Measurements from ENCODE around the gene BCL6B. TPM values are rescaled to one million over a fixed set of nuclear protein-coding genes. Genes with fewer than 3 reads are reported as not detected.

BCL6B gene
- polyA plus RNA-seq, 3 donors, result 0.06 TPM; not detected in 2

GRCh38 chr17:7001318-7001961, 21.4 kb upstream of the BCL6B start:
- Mint-ChIP-seq H3K4me3 (no peak overlapping the region), H3K36me3 (peaks cover 70 to 73% of the 10 kb centered on the region in 2 donors), H3K27me3 (ENCODE audit: low read depth in 3 of 3) (peaks cover 1 to 5% (median 2%) of the 10 kb centered on the region in 3 donors), H3K9me3 (peaks cover 0 to 3% (median 0%) of the 10 kb centered on the region in 7 donors), H3K27ac (no peak overlapping the region), H3K4me1 (peaks cover 16% of the 10 kb centered on the region)
- Histone ChIP-seq H3K27ac (ENCODE audit: low read depth in 1 of 2, low read length in 2 of 2) (no peak overlapping the region), H2AFZ (ENCODE audit: insufficient read depth, low read depth, low read length, poor library complexity, severe bottlenecking) (no peak overlapping the region), H4K20me1 (ENCODE audit: insufficient read depth, low read length) (peaks cover 87% of the 10 kb centered on the region), H3K4me3 (replicated peaks in 1 of 3; ENCODE audit: low read depth in 2 of 3, low read length in 3 of 3) (no peak overlapping the region), H3K27me3 (ENCODE audit: control insufficient read depth in 2 of 2, insufficient read depth in 2 of 2, low read length in 2 of 2) (no peaks in the 10 kb centered on the region), H3K36me3 (replicated peaks in 1 of 2; ENCODE audit: control insufficient read depth in 1 of 2, insufficient read depth in 2 of 2, low read length in 2 of 2) (peaks cover 53 to 76% of the 10 kb centered on the region in 2 donors), H3K9ac (ENCODE audit: insufficient read depth, low read length, poor library complexity, severe bottlenecking) (no peak overlapping the region), H3K79me2 (ENCODE audit: insufficient read depth, low read length) (peaks cover 15% of the 10 kb centered on the region), H3K9me3 (replicated peaks in 1 of 2; ENCODE audit: control insufficient read depth in 1 of 2, insufficient read depth in 1 of 2, low read length in 2 of 2) (no peaks in the 10 kb centered on the region), H3K4me1 (ENCODE audit: control insufficient read depth in 1 of 2, insufficient read depth in 2 of 2, low read length in 2 of 2) (peaks cover 0 to 4% of the 10 kb centered on the region in 2 donors), H3K4me2 (replicated peaks; ENCODE audit: extremely low read depth, low read length, poor library complexity, severe bottlenecking) (no peak overlapping the region)
- peak; percentile 62 for TF ChIP-seq CTCF (IDR thresholded peaks at IDR 0.05)
- DNase-seq, result peak in 1 of 3 donors; percentile 16
- intact Hi-C loops (cut with micrococcal nuclease), result no loop called here
- WGBS (ENCODE audit: insufficient coverage), result 91% methylated on average over 4 of the region's 10 CpGs

DNA sequence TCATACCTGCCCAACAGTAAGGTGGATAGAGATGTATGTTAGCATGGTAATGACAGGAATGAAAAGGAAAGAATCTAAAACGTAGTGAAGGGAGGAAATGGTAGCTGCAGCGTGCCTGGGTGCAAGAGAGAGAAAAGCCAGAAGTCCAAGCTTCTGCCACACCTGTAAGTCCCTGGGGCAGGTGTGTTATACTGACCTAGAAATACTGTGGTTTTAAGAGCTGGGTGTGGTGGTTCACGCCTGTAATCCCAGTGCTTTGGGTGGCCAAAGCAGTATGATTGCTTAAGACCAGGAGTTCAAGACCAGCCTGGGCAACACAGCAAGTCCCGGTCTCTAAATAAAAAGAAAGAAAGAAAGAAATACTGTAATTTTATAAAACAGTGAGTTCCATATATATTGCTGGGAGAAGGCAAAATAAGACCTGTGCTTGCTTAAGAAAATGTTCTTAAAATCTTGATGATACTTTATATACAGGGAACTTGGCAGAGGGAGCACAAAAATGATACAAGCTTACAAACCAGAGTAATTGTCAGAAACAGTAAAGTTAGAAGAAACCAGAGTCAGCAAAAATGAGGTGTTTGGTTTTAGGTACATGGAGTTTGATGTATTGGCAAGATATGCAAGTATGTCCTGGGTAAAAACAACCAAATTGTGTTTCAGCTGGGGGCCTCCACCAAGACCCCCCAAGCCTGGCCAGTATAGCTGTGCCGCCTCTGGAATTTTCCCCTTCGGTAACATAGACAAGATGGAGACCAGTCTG, 20.4 kb upstream of the BCL6B start:
- Mint-ChIP-seq H3K27ac (peak overlapping the region in 1 of 7 donors; percentile 9), H3K9me3 (no peaks in the 10 kb centered on the region), H3K36me3 (peaks cover 67 to 73% of the 10 kb centered on the region in 2 donors), H3K4me3 (no peak overlapping the region), H3K27me3 (ENCODE audit: low read depth in 3 of 3) (peaks cover 0 to 2% (median 1%) of the 10 kb centered on the region in 3 donors), H3K4me1 (peaks cover 11% of the 10 kb centered on the region)
- intact Hi-C loops (cut with micrococcal nuclease), result no loop called here
- no peak overlapping the region for H3K4me3 ChIP-seq (replicated peaks in 1 of 3; ENCODE audit: low read depth in 2 of 3, low read length in 3 of 3)
- DNase-seq, result no peak
- no peak overlapping the region for H3K27ac ChIP-seq (ENCODE audit: low read depth in 1 of 2, low read length in 2 of 2)
- no peak overlapping the region for H2AFZ ChIP-seq (ENCODE audit: insufficient read depth, low read depth, low read length, poor library complexity, severe bottlenecking)
- H4K20me1 ChIP-seq (ENCODE audit: insufficient read depth, low read length), result peaks cover 89% of the 10 kb centered on the region
- TF ChIP-seq CTCF (IDR thresholded peaks at IDR 0.05), result no peak
- peaks cover 51 to 77% of the 10 kb centered on the region in 2 donors for H3K36me3 ChIP-seq (replicated peaks in 1 of 2; ENCODE audit: control insufficient read depth in 1 of 2, insufficient read depth in 2 of 2, low read length in 2 of 2)
- H3K4me1 ChIP-seq (ENCODE audit: control insufficient read depth in 1 of 2, insufficient read depth in 2 of 2, low read length in 2 of 2), result no peaks in the 10 kb centered on the region
- no peaks in the 10 kb centered on the region for H3K27me3 ChIP-seq (ENCODE audit: control insufficient read depth in 2 of 2, insufficient read depth in 2 of 2, low read length in 2 of 2)
- H3K9me3 ChIP-seq (replicated peaks in 1 of 2; ENCODE audit: control insufficient read depth in 1 of 2, insufficient read depth in 1 of 2, low read length in 2 of 2), result no peaks in the 10 kb centered on the region
- 95% methylated on average over 4 of the region's 6 CpGs for WGBS (ENCODE audit: insufficient coverage)
- H3K9ac ChIP-seq (ENCODE audit: insufficient read depth, low read length, poor library complexity, severe bottlenecking), result no peak overlapping the region
- H3K4me2 ChIP-seq (replicated peaks; ENCODE audit: extremely low read depth, low read length, poor library complexity, severe bottlenecking), result no peak overlapping the region
- H3K79me2 ChIP-seq (ENCODE audit: insufficient read depth, low read length), result peaks cover 24% of the 10 kb centered on the region
